SK-MEL-5 (cell line): ENCODE measurements around the gene NBEAL2. TPM values are rescaled to one million over a fixed set of nuclear protein-coding genes. Genes with fewer than 3 reads are reported as not detected.

Source experiments
- DNase-seq: peaks from one replicate; pipeline ENCODE4 v3.0.0-alpha.2; 2016; ENCODE audit warnings: low read depth, low spot score
- in situ Hi-C: cut with HindIII; loops from 2 replicates; pipeline ENCODE4 v1.10.0; 2016; ENCODE audit warnings: low sequenced_read_pairs, high pct_unique_total_duplicates, low pct_unique_long_range_greater_than_20kb
- total RNA-seq: library from RNA; depleted of rRNA; stranded (reverse); fragments of >200 nt; shearing (Covaris generic); gene quantifications from 2 replicates; pipeline ENCODE4 v1.2.3, GENCODE V29; 2014

Gene NBEAL2
- total RNA-seq, 1 experiment from 2014 or later: 6.1 TPM

DNA sequence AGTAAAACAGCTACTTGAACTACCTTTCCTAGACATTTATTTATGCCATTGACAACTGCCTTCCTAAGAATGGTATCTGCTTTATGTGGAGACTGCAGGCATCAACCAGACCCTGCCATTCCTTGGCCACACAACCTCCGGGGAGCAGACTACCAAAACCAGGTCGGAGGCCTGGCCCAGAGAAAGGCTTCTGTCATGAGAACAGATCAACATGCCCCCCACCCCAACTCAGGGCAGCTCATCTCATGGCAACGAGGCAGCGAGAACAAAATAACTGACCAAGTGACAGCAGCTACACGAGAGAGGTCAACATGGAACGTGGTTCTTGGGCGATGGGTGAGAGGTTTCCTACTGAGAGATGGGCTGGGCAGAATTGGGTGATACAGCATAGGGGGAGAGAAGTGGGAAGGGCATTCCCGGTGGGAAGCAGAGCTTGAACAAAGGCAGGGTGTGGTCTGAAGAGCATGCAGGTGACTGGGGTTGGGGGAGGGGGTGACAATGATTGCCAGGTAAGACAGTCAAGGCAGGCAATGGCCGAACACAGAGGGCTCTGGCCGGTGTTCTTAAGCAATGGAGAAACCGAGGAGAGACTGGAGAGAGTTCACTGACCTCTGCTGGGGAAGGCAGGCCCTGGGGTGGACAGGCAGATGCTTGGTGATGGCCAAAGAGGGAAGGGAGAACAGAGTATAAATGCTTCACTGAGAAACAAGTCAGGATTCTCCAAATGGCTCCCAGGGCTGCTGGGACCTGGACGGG is 36.8 kb upstream of the NBEAL2 start:
- in situ Hi-C loops: no loop called here
- no peak for DNase-seq

DNA sequence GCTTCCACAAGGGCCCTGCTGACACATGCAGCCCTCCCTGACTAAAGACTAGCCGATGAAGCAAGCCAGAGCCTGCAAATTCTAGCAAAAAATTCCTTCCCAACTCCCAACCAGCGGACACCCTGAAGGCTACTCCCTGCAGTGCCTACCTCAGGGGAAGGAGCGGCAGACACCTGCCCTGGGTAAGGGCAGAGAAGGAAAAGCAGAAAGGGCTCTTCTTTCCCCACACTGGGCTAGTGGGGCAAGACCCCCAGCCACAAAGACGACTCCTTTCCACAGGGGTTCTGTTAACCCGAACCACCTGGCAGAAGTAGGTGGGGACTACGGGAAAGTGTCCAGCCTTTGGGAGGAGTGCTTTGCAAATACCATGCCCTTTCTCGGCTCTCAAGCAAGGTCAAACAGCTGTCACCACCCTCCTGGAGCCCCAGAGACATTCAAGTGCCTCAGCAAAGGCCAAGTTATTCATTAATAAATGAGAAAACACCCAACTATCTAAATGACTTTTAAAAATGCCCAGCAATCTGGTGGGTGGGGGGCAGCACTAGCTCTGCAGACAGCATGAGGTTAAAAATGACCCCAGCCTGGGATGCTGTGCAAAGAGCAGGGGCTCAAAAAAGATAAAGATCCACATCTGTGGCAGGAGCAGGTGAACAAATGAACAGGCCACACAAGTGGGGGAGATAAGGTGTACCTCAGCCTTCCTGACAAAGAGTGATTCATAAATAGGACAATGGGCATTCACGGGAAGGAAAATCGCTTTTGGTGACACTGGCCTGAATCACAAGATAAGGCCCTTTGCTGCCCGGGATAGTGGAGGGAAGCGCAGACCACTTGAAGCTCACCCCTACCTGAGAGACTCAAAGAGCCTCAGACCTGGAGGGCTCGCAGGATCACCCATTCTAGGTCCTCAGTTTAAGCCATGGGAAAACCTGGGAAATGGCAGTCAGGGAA is 36.0 kb upstream of the NBEAL2 start:
- no peak for DNase-seq
- in situ Hi-C loops: no loop called here

DNA sequence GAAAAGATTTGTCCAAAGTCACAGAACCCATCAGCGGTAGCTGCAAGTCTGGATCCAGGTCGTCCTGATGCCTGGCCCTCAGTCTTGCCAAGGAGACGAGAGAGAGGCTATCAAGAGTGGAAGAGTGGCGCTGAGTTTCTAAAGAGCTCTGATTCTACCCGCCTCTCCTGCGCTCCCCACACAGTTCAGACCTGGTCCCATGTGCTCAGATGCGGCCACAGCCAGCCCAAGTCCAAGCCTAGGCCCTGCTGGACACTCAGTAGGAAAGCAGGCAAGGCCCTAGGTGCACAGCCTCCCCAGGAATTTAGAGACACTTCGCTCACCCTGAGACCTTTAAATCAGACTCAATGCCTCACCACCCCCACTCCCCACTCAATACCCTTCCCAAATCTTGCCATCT is 35.3 kb upstream of the NBEAL2 start:
- in situ Hi-C loops: no loop called here
- DNase-seq: no peak

DNA sequence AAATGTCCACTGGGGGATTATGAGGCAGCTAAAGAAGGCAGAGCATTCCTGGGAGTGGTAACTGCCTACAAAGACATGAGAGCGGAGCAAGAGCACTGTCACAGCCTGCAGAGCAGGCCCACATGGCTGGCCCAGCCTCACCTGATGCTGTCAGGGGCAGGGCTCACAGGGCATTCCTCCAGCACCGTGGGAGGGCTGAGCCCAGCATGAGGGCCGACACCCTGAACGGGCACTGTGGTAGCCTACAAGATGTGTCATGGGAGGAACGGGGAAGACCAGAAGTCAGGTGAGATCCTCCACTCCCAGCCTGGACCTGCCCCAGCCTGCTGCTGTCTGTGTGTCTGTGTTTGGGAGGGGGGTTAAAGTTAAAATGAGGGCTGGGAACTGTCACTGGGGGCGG is 33.0 kb upstream of the NBEAL2 start:
- no peak for DNase-seq
- in situ Hi-C loops: no loop called here

DNA sequence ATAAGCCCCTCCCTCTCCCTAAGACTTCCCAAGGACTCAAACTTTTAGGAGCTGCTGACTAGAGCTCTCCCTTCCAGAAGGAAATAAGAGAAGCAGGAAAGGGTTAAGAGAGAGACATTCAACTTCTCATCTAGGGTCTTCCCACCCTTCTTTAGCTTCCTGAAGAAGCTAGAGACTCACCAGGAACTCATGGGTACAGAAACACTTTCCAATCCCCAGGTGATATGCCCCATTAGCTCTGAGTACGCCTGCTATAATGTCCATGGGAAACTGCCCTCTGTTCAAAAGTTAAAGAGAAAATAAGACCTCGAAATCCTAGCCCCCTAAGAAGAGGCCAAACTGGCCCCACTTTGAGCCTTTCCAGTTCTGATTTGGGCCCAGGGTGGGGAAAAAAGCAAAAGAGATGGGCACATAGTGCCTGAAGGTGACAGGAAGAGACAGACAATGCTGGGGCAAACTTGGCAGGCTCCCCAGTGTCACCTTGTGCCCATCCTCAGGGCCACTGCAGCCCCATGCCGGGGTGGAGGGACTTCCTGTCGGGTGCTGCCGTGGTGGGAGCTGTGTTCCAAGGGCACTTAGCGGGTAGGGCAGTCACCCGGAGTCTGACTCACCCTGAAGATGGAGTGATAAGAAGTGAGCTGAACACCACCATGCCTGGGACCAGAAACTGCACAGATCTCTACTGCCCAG is 32.5 kb upstream of the NBEAL2 start:
- in situ Hi-C loops: no loop called here
- no peak for DNase-seq

DNA sequence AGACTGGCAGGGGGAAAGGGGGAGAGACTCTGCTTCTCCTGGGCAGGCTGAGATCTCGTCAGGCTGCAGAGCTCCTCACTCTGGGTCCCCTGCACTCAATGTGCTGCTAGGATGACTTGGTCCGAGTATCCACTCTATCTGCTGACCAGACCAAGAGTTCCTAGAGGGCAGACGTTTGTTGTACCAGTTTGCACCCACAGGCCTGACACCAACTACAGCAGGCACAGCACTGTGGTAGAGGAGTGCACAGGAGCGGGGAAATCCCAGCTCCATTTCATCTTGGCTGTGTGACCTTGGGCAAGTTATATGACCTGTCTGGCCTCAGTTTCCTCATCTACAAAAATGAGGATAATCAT is 31.9 kb upstream of the NBEAL2 start:
- in situ Hi-C loops: no loop called here
- no peak for DNase-seq

DNA sequence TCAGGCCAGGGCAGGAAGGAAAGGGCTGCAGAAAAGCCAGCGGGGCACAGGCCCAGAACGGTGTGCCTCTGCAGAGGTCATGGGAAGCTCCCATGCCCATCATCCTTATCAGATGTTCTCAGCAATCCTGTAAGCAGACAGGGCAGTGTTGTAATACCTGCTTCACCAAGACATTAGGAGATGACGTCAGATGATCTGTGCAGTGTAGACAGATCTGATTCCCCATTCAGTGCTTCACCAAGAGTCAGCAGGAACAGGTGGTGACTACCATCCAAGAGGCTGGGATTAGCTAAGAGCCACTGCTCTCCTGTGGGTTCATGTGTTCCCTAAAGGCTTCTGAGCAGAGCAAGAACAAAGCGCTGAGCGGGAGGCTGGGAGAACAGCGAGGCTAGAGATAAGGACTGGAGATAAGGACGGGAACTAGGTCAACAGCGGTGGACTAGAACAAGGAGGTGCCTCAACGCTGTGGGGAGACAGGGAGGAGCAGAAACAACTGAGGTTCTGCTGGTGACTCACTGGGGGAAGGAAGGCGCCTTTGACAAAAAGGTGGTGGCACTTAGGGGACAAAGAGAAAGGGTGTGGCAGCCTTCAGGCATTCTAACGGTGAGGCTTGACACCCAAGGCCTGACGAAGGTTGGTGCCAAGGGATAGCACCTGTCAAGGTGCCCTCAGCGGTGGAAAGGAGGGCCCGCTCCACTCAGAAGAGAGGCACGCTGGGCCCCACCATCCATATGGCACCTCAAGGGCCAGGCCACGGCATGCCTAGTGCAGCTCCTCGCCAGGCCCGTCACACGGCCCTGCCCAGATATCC is 31.3 kb upstream of the NBEAL2 start:
- no peak for DNase-seq
- in situ Hi-C loops: no loop called here

DNA sequence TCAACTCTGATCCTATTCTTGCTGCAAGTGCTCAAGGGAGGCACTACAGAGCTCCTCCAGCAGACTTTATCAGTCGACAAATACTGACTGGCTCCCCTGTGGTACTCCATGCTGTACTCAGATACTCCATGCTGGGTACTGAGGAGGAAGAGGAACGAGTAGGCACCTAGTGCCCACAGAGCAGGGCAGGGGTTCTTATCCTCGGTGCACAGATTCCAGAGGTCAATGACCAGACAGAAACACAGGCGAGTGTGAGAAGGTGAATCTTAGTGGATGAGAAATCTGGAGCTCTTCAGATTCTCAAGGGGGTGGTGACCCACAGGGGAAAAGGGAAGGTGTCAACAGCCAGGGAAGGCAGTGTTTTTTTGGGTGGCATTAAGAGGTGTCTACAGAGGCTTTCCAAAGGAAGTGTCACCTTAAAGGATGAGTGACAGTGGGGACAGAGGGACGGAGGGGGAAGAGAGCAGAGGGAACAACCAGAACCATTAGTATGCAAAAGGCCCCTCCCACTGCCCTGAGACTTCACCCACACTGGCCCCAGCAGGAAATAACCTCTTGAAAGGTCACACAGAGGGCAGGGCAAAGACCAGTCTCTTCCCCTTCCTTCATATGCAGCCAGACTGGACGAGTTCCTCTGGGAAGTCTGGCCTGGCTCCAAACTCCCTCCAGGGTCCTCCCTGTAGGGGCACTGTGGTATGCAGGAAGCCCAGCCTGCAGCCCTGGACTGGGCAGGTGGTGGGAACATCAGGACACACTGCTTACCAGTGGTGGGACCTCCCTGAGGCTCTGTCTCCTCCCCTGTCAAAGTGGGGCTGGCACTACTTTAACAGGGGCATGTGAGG is 30.4 kb upstream of the NBEAL2 start:
- no peak for DNase-seq
- in situ Hi-C loops: no loop called here

DNA sequence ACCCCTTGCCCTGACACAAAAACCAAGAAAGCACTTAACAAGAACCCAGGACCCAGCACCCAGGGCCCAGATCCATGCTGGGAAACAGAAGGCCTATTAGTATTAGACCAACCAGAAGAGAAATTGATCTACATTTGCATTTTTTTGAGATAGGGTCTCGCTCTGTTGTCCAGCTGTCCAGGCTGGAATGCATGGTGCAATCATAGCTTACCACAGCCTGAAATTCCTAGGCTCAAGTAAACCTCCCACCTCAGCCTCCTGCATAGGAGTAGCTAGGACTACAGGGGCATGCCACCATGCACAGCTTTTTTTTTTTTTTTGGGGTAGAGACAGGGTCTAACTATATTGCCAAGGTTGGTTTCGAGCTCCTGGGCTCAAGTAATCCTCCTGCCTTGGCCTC is 29.3 kb upstream of the NBEAL2 start:
- in situ Hi-C loops: no loop called here

DNA sequence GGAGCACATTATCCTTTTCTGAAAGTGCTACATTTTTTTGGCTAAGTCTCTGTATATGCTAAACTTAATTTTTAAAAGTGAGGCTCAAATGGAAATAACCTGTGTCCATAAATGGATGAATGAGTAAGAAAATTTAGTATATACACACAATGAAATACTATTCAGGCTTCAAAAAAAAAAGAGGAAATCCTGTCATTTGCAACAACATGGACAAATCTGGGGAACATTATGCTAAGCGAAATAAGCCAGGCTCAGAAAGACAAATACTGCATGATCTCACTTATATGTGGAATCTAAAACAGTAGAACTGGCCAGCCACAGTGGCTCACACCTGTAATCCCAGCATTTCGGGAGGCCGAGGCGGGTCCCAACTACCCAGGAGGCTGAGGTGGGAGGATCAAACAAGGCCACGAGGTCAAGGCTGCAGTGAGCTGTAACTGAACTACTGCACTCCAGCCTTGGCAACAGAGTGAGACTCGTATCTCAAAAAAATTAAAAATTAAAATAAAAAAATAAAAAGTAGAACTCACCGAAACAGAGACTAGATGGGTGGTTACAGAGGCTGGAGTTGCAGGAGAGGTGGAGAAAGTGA is 28.7 kb upstream of the NBEAL2 start:
- in situ Hi-C loops: no loop called here
- no peak for DNase-seq

More for the DNA sequence above, 29.3 kb upstream of the NBEAL2 start:
- no peak for DNase-seq

DNA sequence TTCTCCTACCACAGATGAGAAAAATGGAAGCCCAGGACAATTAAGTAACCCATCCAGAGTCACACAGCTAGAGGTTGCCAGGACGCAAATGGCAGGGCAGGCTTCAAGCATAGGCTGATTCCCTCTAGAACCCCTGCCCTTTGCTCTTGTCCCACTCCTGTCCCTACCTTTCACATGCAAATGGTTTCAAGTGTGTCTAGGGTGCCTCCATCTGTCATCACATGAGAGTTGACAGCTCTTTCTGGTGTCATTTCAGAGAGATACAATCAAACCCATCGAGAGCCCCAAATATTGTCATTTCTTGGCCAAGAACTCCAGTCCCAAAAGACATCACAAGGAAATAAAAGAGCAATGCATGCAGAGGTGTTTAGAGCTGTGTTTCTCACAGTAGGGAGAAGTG is 26.7 kb upstream of the NBEAL2 start:
- DNase-seq: no peak
- in situ Hi-C loops: no loop called here

DNA sequence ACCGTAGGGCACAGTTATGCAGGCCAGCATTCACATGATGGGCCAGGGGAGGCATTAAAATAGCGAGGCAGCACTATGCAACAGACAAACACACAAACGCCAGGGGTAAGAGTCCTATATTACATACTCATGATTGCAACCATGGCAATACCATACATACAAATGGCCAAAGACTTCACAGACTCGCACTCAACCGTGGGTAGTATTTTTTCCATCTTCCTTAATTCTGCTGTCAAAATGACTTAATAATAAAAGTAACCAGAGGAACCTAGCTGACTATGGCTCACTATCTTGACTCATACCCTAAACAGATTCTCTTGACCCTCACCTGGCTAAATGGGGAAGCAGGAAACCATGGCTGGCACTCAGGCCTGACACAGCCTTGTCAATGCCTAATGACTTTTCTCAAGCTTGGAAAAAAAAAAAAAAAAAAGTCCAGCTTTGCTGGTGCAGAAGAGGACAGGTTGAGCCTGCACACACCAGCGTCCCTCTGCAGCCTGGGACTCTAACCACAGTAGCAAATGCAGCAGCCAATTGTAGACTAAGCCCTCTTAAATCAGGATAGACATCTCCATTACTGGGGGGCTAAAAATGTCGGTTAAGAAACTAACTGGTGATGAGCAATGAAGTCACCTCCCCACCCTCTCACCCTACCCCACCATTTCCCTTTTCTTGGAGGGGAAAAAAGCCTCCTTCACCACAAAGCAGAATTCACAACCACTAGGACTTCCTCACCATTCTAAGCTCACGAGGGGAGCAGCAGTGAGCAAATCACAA is 26.0 kb upstream of the NBEAL2 start:
- in situ Hi-C loops: no loop called here
- no peak for DNase-seq

DNA sequence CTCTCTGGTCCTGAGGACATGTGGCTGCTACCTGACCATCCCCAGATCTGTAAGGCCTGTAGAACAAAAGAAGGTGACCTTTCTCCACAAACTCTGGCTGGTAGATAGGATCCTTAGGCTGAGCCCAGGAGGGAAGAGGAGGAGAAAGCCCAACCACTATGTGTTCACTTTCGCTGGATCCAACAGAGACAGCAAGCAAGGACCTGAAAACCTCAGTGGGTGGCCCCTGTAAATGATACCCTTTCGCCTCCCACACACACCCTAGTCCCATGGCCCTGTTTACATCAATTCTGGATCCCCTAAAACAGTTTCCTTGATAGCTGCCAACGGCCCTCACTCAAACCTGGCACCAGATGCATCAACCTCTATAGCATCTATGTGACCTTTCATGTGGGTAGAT is 25.3 kb upstream of the NBEAL2 start:
- in situ Hi-C loops: no loop called here
- DNase-seq: no peak

DNA sequence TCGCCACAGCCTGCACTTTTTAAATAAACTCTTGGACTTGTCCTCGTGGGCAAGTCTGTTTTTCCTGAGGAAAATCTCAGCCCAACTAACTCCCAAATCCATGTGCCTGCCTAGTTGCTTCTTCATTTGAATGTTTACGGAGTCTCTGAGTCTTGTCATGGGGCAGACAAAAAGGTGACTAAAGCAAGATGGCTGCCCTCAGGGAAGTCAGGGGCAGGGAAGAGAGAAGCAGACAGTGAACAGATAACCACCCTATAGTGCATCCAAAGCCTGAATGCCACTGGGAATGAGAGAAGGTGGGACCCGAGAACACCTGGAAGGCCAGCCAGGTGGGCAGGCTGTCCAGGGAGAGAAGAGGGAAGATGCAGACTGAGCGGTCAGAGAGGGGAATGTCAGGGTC is 24.3 kb upstream of the NBEAL2 start:
- no peak for DNase-seq
- in situ Hi-C loops: no loop called here

DNA sequence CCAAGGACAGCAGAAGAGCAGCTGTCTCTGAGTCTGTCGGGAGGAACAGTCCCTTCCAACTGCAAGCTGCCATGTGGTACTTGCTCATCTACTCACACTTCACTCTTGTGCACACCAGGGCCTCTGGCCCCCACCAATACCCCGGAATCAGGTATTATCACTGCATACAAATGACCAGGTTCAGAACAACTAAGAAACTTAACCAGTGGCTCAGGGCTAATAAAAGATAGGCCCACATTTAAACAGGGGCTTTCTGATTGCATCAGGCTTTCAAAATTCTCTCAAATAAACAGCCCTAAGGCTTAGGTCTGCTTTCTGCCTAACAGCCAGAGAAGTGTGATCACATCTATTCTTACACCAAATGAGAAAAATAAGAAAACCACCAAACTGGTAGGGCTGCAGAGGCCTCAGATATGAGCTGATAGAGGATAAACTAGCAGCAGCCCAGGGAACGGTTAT is 23.6 kb upstream of the NBEAL2 start:
- in situ Hi-C loops: no loop called here
- no peak for DNase-seq
